HG03045 (cell line): ENCODE data around the gene CCDC50.

Experiments used
- ATAC-seq: cut with Tn5 transposase; IDR thresholded peaks from one replicate; pipeline ENCODE4 v1.9.1; 2021; ENCODE audit warnings: mild to moderate bottlenecking, moderate library complexity; ENCODE audit not compliant: unreplicated experiment

Gene CCDC50

DNA sequence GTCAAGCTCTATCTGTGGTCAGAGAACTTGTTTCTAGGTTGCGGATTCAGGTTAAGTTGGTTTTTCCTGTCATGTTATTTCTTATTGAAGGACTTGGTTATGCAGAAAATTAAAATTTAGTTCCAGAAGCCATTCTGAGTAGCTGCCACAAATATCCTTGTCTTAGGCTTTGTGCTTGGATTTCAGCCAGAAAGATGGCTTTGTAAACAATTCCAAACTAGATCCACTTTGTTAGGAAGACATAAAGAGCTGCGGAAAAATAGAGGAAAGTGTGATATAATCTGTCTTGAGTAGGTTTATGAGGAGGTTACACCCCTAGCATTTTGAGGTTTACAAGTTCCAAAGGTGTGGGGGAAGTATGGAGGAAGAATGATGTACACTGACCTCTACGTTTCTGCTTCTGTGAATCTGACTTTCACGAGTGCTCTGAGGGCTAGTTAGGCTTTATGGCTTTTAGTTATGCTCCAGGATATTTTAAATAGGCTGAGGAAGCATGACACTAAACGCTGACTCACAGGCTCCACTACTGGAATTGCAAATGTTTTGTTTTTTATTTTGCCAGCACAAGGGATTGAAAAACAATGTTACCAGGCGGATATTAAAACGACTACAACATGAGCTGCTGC, 47.4 kb downstream of the CCDC50 start:
- ATAC-seq = no peak

DNA sequence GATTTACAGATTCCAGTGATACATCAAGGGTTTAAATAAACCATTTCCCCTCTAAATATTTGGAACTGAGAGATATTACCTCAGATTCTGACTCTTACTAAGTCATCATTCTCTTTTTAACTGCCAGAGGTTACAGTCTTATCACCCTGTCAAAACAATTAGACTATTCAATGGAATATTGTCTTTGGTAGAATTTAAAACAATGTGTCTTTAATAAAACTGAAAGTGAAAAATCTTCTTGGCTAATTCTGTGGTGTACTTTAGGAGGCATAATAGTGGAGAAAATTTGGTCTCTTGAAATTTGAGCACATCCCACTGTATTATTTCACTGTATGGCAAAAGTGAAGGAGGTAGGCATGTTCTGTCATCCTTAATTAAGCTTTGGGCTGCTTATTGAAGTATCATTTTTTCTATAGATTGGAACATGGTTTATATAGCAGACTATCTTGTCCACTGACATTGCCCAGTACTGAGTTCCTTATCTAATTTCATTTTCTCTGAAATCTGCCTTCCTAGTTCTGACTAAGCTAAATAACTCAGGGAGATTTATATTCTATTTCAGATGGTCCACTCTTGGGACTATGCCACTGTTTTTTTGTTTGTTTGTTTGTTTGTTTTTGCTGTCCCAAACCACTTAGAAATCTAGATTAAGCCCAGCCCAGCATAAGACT, 49.1 kb downstream of the CCDC50 start:
- ATAC-seq = no peak

DNA sequence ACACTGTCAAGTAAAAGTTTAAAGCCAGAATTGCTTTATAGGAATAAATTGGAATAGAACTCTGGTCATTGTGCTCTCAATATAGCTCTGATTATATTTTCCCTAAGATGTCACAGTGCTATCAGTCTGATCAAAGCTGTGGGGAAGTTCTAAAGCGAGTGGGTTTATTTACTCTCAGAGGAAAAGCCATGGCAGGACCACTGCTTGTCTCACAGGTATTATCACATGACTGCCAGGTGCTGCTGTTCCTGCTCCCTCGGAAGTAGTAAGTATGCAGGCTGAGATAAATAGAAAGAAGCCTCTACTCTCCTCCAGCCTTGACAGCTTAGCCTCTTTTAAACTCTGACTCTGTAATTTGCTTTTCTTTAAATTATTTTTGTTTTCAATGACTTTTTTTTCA, 50.3 kb downstream of the CCDC50 start:
- ATAC-seq = no peak

DNA sequence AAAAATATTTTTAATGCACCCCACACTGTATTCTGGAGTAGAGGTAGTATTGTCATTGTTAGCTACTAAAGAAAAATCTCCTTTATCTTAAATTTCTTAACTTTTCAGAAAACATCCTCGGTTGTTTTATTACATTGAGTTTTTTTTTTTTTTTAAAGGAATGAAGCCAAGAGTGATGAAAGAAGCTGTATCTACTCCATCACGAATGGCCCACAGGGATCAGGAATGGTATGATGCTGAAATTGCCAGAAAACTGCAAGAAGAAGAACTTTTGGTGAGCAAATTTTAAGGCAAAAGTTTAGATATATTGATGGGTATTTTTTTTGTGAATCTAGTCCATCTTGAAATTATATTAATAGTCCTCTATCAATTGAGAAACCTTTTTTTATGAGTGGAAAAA, 50.8 kb downstream of the CCDC50 start:
- no peak for ATAC-seq

DNA sequence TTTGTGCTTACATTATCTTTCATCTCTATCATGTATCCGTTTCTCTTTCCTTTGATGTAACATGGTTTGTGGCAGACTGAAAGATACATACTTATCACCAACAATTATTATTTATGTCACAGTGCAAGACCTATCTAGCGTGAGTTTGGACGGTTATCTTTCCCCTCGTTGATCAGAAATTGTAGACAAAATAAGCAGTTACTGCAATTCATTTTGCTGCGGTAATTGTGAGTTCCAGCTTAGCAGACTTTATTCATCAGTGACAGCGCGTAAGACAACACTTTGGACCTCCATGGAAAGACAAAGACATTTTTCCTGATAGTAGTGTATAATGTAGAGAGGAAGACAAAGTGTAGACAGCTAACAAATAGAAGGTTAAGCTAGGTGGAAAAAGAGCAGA, 52.1 kb downstream of the CCDC50 start:
- ATAC-seq = no peak

DNA sequence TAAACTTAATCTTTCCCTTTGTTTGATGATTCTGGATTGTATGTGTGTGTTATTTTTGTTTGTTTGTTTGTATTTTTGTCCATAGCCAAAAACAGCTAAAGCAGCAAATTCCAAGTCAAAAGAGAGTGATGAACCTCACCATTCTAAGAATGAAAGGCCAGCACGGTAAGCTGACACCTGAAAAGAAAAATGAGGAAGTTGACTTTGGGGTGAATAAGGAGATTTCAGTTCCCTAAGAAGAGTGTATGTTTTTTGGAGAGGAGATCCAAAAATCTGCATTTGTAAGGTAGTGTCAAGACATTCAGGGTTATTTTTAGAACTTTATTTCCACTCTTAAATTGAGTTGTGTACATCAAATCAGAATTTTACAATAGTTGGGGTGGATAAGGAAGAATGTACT, 53.5 kb downstream of the CCDC50 start:
- ATAC-seq = no peak

DNA sequence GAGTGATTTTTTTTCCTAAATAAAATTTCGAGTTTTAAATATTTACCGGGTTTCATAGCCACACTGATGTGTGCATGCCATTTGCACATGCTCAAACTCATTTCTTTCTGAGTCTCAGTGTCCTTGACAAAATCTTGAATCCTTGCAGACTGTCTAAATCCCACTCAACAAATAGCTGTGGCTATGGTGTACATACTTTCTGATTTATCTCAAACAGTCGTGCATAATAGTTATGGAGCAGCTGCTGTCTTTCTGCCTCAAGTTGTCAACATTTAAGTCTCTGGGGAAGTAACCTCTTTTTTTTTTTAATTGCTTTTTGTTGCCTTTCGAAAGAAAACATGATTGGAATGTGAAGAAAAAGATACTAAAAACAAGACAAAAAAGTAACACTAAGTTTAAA, 53.9 kb downstream of the CCDC50 start:
- ATAC-seq = no peak

DNA sequence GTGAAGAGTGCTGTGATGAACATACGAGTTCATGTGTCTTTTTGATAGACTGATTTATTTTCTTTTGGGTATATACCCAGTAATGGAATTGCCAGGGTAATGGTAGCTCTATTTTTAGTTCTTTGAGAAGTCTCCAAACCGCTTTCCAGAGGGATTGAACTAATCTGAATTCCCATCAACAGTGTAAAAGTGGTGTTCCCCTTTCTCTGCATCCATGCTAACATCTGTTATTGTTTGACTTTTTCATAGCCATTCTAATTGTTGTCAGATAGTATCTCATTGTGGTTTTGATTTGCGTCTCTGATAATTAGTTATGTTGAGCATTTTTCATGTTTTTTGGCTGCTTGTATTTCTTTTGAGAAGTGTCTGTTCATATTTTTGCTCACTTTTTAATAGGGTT, 55.9 kb downstream of the CCDC50 start:
- ATAC-seq = no peak

DNA sequence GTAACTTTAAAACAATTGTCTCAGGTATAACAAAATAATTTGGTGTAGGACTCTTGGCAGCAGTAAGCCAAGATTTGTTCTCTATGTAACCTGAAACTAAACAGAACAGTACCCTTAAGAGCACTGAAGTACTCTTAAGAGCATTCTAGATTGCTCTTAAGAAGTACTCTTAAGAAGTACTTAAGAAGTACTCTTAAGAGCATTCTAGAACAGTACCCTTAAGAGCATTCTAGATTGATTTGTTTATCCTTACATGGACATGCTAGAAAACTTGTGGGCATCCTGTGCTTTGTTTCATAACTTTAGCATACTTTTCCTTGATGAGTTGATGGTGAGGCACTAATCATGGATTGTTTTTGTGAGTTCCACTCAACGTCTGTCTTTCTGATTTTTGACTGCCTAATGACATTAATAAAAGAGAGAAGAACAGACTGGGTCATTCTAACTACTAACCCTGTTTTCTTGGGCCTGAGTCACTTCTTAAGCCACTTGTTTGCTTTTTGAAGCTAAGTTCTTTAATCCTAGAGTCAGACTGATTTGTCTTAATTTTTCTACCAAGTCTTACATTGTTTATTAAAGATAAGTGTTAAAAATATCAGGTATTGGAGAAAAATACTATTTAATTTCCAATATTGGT, 58.4 kb downstream of the CCDC50 start:
- ATAC-seq = no peak

DNA sequence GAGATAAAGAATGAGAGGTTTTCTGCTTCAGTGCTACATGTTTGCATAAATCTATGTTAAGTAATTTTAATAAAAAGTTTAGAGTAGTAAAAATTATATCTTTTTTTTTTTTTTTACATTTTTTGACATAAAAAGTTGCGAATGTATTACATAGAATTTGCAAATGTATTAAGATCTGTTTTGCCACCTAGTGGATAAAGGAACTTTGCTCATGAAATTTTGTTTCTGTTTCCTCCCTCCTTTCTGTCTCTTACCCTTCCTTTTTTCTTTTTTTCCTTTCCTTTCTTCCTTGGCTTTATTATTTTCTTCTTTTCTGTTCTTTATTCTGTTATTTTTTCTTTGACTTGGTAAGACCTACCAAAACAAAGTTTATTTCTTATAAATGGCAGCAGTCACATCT, 59.6 kb downstream of the CCDC50 start:
- no peak for ATAC-seq

DNA sequence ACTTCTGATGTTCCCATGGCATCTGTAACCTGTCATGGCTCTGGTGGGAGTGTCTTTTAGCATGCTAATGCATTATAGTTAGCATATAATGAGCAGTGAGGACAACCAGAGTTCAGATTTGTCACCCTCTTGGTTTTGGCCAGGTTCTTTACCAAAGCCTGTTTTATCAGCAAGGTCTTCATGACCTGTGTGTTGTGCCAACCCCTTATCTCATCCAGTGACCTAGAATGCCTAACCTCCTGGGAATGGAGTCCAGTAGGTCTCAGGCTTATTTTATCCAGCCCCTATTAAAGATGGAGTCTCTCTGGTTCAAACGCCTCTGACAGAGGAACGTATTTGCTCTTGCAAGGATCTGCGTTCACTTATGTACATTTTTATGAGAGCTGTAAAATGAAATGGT, 61.4 kb downstream of the CCDC50 start:
- ATAC-seq = no peak

DNA sequence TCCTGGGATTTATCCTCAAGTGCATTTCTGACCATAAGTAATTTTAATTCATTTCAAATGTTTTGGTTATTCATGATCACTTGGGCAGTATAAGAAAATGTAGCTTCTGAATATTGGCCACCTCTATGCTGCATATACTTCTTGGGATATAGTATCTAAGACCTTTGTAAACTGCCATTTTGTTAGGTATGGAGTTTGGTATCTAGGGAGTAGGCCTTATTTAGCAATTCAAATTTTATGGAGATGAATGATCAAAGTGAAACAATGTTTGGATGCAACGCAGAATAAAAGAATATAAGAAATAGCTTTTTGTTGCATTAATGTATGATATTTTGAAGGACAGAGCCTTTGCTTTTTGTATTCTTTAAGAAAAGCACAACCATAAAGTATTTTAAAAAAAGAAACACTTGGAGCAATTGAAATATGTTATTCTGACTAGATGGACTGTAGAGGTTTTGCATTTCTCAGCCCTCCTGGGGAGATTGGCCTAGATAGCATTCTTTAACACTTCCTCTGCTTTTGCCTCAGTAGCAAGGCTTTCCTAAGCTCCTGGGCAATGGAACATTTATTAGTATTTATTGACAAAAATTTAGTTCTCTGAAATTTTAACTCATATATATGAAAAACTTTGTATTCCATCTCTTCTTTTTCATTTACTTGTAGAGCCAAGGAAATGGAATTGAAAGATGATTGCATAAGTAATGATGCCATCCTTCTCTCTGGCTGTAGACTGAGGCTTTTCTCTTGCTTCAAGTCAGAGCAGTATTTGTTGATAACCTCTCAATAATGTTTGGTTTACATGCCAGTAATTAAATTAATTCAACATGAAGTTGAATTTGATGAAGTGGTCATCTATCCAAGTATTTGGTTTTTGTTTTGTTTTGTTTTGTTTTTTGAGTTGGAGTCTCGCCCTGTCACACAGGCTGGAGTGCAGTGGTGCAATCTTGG, 62.9 kb downstream of the CCDC50 start:
- ATAC-seq = no peak

DNA sequence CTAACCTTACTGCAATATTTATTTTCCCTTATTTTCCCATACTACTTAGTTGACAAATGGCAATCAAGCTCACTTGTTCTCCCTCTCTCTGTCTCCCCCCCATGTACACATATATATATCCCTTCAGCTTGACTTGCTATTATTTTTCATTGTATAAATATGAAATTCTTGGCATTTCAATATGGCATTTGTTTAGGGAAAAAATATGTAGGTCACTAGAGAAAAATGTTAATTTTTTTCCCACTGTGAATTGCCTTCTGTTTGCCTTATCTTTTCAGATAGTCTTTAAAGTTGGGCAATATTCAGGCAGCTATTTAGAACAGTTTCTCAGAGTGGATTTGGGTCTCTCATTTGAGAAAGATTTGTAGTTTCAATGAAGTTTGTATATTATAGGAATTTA, 64.0 kb downstream of the CCDC50 start:
- ATAC-seq = no peak

DNA sequence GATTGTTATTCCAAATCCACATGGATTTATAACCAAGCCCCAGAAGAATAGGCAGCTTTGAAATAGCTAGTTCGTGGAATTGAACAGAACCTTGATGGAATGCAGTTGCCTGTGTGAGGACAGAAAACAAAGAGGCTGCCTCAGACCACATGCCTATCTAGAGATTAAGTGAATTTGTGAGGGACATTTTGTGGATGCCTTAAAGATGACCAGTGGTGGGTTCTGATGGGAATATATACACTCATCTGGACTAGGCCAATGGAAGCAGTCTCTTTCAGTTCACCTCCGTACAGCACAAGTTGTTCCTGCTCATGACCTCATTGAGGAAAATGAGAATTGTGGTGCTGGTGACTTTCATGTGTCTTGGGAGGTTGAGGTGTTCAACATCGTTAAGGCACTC, 68.6 kb downstream of the CCDC50 start:
- ATAC-seq = no peak

DNA sequence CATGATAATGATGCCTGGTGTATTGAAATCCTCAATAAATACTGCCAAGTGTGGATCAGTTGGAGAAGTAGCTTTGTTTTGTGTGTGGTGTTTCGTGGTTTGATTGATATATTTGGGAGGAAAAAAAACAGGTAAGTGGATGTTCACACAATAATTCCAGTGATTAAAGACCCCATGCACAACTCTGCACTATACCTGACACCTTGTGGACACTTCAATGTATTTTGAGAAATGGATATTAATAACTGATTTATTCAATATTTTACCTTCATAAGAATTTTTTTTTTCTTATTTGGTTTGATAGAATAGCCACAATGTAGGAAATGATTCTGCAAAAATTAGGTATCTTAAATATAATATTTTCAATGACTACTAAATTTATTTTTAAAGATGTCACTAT, 69.4 kb downstream of the CCDC50 start:
- no peak for ATAC-seq

DNA sequence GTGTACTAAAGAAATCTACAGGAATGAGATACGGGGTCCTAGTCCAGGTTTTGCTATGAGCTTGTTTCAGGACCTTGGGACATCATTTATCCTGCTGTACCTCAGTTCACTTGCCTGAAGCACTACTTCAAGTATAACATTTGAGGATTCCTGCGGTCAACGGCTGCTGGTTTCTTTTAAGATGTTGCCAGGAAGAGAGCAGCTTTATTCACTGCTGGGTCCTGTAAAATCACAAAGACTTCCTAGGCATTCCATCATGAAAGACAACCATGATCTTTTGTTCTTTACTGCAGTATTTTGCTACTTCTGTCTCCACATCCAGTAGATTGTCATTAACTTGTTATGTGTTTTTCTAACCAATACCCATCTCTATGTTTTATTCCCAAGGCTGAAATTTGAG, 70.7 kb downstream of the CCDC50 start:
- no peak for ATAC-seq

DNA sequence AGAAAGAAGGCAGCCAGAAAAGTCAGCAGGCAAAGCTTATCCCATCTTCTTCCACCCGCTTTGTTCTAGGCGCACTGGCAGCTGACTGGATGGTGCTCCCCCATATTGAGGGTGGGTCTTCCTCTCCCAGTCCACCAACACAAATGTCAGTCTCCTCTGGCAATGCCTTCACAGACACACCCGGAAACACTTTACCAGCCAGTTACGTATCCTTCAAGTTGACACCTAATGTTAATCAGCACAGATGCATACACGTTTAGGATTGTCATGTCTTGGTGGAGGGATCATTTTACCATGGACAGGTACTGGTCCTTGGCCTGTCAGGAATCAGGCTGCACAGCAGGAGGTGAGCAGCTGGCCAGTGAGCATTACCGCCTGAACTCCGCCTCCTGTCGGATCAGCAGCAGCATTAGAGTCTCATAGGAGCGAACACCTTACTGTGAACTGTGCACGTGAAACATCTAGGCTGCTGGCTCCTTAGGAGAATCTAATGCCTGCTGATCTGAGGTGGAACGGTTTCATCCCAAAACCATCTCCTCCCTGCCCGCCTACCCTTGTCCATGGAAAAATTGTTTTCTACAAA, 72.7 kb downstream of the CCDC50 start:
- no peak for ATAC-seq

DNA sequence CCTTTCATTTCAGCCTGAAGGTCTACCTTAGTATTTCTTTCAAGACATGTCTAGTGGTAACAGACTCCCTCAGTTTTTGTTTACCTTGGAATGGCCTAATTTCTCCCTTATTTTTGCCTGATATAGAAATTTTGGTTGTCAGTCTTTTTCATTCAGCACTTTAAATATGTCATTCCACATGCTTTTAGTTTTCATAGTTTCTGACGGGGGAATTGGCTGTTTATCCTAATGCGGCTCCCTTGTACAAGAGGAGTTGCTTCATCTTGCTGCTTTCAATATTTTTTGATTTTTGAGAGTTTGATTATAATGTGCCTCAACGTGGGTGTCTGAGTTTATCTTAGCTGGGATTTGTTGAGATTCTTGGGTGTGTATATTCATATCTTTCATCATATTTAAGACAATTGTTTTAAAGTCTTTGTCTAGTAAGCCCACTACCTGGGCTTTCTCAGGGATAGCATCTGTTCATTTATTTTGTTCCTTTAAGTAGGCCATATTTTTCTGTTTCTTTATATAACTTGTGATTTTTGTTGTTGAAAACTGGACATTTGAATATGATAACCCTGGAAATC, 80.7 kb downstream of the CCDC50 start:
- ATAC-seq = no peak

DNA sequence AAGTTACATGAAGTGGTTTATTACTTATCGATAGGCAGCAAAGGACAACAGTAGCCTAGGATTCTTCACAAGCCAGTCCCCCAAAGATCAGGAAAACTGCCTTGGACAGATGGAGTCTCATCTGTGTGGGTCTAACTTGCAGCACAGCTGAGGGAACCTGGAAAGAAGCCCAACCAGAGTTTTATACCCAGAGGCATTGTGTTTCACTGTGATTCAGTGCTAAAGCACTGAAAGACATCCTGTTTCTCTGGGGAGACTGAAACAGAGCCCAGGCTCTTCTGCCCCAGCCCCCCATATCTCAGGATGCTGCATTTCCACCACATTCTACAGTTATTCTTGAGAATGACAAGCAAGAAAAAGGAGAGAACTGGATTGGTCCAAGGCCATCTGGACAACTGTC, 83.6 kb downstream of the CCDC50 start:
- ATAC-seq = no peak

DNA sequence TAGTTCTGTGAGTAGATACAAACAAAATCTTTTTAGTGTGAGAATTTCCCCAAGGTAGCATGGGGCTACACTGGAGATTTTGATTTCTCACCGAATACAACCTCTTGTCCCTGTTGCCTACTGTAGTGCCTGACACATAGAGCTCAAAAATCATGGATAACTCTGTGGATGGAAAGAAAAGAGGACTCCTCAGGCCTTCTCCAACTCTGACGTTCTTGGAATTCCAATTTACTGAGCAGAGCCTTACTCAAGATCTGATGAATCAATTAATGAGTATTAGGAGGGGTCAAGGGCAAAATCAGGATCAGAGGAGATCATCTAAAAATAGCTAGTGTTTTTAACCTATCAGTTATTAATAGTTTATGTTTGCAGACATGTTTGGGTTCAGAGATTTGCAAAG, 85.1 kb downstream of the CCDC50 start:
- no peak for ATAC-seq

DNA sequence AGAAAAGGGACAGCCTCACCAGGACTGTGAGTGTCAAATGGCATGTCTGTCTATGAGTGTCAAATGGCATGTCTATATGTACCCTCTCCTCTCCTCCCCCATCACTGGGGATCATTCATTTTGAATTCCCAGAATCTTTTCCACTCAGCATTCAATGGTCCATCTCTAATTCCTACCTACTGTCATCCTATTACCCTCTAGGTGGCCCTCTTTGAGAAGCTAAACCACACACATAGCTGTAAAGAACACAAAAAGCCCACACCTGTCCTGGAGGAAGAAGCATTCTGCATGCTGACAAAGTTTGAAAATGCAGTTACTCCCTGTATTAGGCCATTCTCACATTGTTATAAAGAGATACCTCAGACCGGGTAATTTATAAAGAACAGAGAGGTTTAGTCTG, 85.5 kb downstream of the CCDC50 start:
- ATAC-seq = no peak
